ENCODE data around the gene SKIC8.

SKIC8 gene

GRCh38 chr15:78280319-78281072 lies 18.9 kb downstream of the SKIC8 start:
- TF ChIP-seq FOXP2 (optimal IDR thresholded peaks at IDR 0.05; ENCODE audit: borderline replicate concordance, extremely low read depth, extremely low read length, insufficient read depth): no peak
- TF ChIP-seq TAF1 (IDR thresholded peaks at IDR 0.05; ENCODE audit: borderline replicate concordance, insufficient read depth, low read length): no peak
- no peak for TF ChIP-seq REST (IDR thresholded peaks at IDR 0.05; ENCODE audit: insufficient read depth in 1 of 2, low read depth in 2 of 2, low read length in 2 of 2)
- no peak for TF ChIP-seq SIN3A (IDR thresholded peaks at IDR 0.05; ENCODE audit: borderline replicate concordance, insufficient read depth, low read length)
- no peak for TF ChIP-seq POLR2AphosphoS5 (IDR thresholded peaks at IDR 0.05; ENCODE audit: low read depth, low read length)

GRCh38 chr15:78276064-78276943 lies 23.1 kb downstream of the SKIC8 start:
- no peak for TF ChIP-seq TAF1 (IDR thresholded peaks at IDR 0.05; ENCODE audit: borderline replicate concordance, insufficient read depth, low read length)
- TF ChIP-seq REST (IDR thresholded peaks at IDR 0.05; ENCODE audit: insufficient read depth in 1 of 2, low read depth in 2 of 2, low read length in 2 of 2): no peak
- no peak for TF ChIP-seq SIN3A (IDR thresholded peaks at IDR 0.05; ENCODE audit: borderline replicate concordance, insufficient read depth, low read length)
- TF ChIP-seq FOXP2 (optimal IDR thresholded peaks at IDR 0.05; ENCODE audit: borderline replicate concordance, extremely low read depth, extremely low read length, insufficient read depth): no peak
- TF ChIP-seq POLR2AphosphoS5 (IDR thresholded peaks at IDR 0.05; ENCODE audit: low read depth, low read length): no peak

- TF ChIP-seq POLR2AphosphoS5 (IDR thresholded peaks at IDR 0.05; ENCODE audit: low read depth, low read length) (no peak), REST (IDR thresholded peaks at IDR 0.05; ENCODE audit: insufficient read depth in 1 of 2, low read depth in 2 of 2, low read length in 2 of 2) (no peak), FOXP2 (optimal IDR thresholded peaks at IDR 0.05; ENCODE audit: borderline replicate concordance, extremely low read depth, extremely low read length, insufficient read depth) (no peak), SIN3A (IDR thresholded peaks at IDR 0.05; ENCODE audit: borderline replicate concordance, insufficient read depth, low read length) (no peak), TAF1 (IDR thresholded peaks at IDR 0.05; ENCODE audit: borderline replicate concordance, insufficient read depth, low read length) (no peak)
Measured at GRCh38 chr15:78274994-78275393, 24.4 kb downstream of the SKIC8 start.

- no peak for TF ChIP-seq TAF1 (IDR thresholded peaks at IDR 0.05; ENCODE audit: borderline replicate concordance, insufficient read depth, low read length)
- TF ChIP-seq REST (IDR thresholded peaks at IDR 0.05; ENCODE audit: insufficient read depth in 1 of 2, low read depth in 2 of 2, low read length in 2 of 2): no peak
- TF ChIP-seq SIN3A (IDR thresholded peaks at IDR 0.05; ENCODE audit: borderline replicate concordance, insufficient read depth, low read length): no peak
- TF ChIP-seq POLR2AphosphoS5 (IDR thresholded peaks at IDR 0.05; ENCODE audit: low read depth, low read length): no peak
- TF ChIP-seq FOXP2 (optimal IDR thresholded peaks at IDR 0.05; ENCODE audit: borderline replicate concordance, extremely low read depth, extremely low read length, insufficient read depth): no peak
Measured at GRCh38 chr15:78272776-78273175, 26.6 kb downstream of the SKIC8 start.

Measured in PFSK-1 (cell line).